Osteocyte (in vitro differentiated cells): ENCODE data around the gene HDGFL3. TPM values are rescaled to one million over a fixed set of nuclear protein-coding genes. Genes with fewer than 3 reads are reported as not detected.
"Not testable (repeated sequence)": the region's sequence is repeated elsewhere in the genome, so short reads cannot be mapped to it uniquely, and the experiment has no call there.

Experiments used
- DNase-seq: peaks from one replicate; pipeline ENCODE4 v3.0.0; 2021; ENCODE audit warnings: mixed read lengths; ENCODE audit not compliant: unreplicated experiment; ENCODE audit errors: extremely low spot score
- H3K27ac Mint-ChIP-seq: one replicate; pipeline ENCODE4 v1.8.0; 2021; ENCODE audit warnings: mild to moderate bottlenecking, mixed read lengths; ENCODE audit not compliant: unreplicated experiment
- H3K27me3 Mint-ChIP-seq: one replicate; pipeline ENCODE4 v1.8.0; 2021; ENCODE audit warnings: mixed read lengths; ENCODE audit not compliant: unreplicated experiment
- H3K36me3 Mint-ChIP-seq: one replicate; pipeline ENCODE4 v1.8.0; 2021; ENCODE audit warnings: mixed read lengths; ENCODE audit not compliant: unreplicated experiment
- H3K4me1 Mint-ChIP-seq: one replicate; pipeline ENCODE4 v1.8.0; 2021; ENCODE audit warnings: mixed read lengths; ENCODE audit not compliant: unreplicated experiment
- H3K4me3 Mint-ChIP-seq: one replicate; pipeline ENCODE4 v1.8.0; 2021; ENCODE audit warnings: mild to moderate bottlenecking, moderate library complexity, mixed read lengths; ENCODE audit not compliant: unreplicated experiment
- H3K9me3 Mint-ChIP-seq: one replicate; pipeline ENCODE4 v1.8.0; 2021; ENCODE audit warnings: mixed read lengths; ENCODE audit not compliant: unreplicated experiment
- CTCF ChIP-seq: fragments of 200-600 bp; sonication (generic); IDR thresholded peaks from 2 replicates; pipeline ENCODE4 v1.5.0; 2021; ENCODE audit warnings: antibody characterized with exemption, mild to moderate bottlenecking, moderate library complexity
- total RNA-seq: library from RNA; stranded (reverse); gene quantifications from 2 replicates; pipeline ENCODE4 v1.2.1, GENCODE V29; 2021

HDGFL3 gene
- total RNA-seq, 1 donor from 2014 or later = 93.6 TPM

- peaks cover 5% of the 10 kb centered on the region for H3K9me3 Mint-ChIP-seq
- peaks cover 46% of the 10 kb centered on the region for H3K36me3 Mint-ChIP-seq
- DNase-seq = no peak
- H3K27ac Mint-ChIP-seq = no peak overlapping the region
- peaks cover 8% of the 10 kb centered on the region for H3K4me1 Mint-ChIP-seq
- TF ChIP-seq CTCF = no peak
- no peaks in the 10 kb centered on the region for H3K27me3 Mint-ChIP-seq
- H3K4me3 Mint-ChIP-seq = no peak overlapping the region
Measured at GRCh38 chr15:83160741-83161140, 46.9 kb downstream of the HDGFL3 start.

- DNase-seq = no peak
- no peak for TF ChIP-seq CTCF
- Mint-ChIP-seq H3K9me3 (no peaks in the 10 kb centered on the region), H3K36me3 (peaks cover 43% of the 10 kb centered on the region), H3K27ac (no peak overlapping the region), H3K4me1 (no peaks in the 10 kb centered on the region), H3K4me3 (no peak overlapping the region), H3K27me3 (no peaks in the 10 kb centered on the region)
Measured at GRCh38 chr15:83158393-83158792, 49.2 kb downstream of the HDGFL3 start.

GRCh38 chr15:83155942-83156341, 51.7 kb downstream of the HDGFL3 start:
- Mint-ChIP-seq H3K27me3 (no peaks in the 10 kb centered on the region), H3K9me3 (no peaks in the 10 kb centered on the region), H3K4me1 (no peaks in the 10 kb centered on the region), H3K36me3 (peaks cover 27% of the 10 kb centered on the region), H3K27ac (no peak overlapping the region), H3K4me3 (no peak overlapping the region)
- no peak for DNase-seq
- TF ChIP-seq CTCF = no peak

GRCh38 chr15:83153288-83153687, 54.3 kb downstream of the HDGFL3 start:
- H3K9me3 Mint-ChIP-seq = no peaks in the 10 kb centered on the region
- H3K4me3 Mint-ChIP-seq = no peak overlapping the region
- H3K27ac Mint-ChIP-seq = no peak overlapping the region
- H3K4me1 Mint-ChIP-seq = no peaks in the 10 kb centered on the region
- H3K36me3 Mint-ChIP-seq = peaks cover 39% of the 10 kb centered on the region
- no peaks in the 10 kb centered on the region for H3K27me3 Mint-ChIP-seq
- DNase-seq = no peak
- no peak for TF ChIP-seq CTCF

DNA sequence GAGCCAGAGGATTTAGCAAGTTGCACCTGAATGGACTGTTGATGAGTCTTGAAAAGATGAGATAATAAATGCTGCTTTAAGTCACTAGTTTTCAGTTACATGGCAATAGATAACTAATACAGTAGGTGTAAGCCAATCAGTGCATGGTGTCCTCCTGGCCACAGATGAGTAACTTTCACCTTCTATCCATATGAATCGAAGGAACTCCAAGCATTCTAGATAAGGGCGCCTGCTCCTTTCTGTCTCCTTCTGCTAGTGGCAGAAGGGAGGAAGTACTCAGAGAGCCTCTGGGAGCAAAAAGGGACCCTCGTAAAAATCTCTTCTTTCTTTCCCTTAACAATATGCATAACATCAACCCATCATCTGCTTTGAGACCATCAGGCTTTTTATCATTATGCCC, 62.9 kb downstream of the HDGFL3 start:
- Mint-ChIP-seq H3K27ac (no peak overlapping the region), H3K36me3 (peaks cover 66% of the 10 kb centered on the region), H3K4me1 (no peaks in the 10 kb centered on the region), H3K27me3 (no peaks in the 10 kb centered on the region), H3K9me3 (no peaks in the 10 kb centered on the region), H3K4me3 (no peak overlapping the region)
- no peak for DNase-seq
- no peak for TF ChIP-seq CTCF

- H3K9me3 Mint-ChIP-seq, H3K4me1 Mint-ChIP-seq, H3K27ac Mint-ChIP-seq, DNase-seq, H3K4me3 Mint-ChIP-seq, H3K27me3 Mint-ChIP-seq: not testable (repeated sequence)
- H3K36me3 Mint-ChIP-seq = peaks cover 47% of the 10 kb centered on the region
Measured at GRCh38 chr15:83142151-83142550, 65.5 kb downstream of the HDGFL3 start.
